Measurements from ENCODE around the gene BAIAP2L2. TPM values are rescaled to one million over a fixed set of nuclear protein-coding genes. Genes with fewer than 3 reads are reported as not detected.
A peak's percentile ranks its signal among the peaks of the same experiment; 100 is the strongest.

BAIAP2L2 gene
- total RNA-seq, 2 experiments from 2014 or later: 0.93 to 1.6 TPM

DNA sequence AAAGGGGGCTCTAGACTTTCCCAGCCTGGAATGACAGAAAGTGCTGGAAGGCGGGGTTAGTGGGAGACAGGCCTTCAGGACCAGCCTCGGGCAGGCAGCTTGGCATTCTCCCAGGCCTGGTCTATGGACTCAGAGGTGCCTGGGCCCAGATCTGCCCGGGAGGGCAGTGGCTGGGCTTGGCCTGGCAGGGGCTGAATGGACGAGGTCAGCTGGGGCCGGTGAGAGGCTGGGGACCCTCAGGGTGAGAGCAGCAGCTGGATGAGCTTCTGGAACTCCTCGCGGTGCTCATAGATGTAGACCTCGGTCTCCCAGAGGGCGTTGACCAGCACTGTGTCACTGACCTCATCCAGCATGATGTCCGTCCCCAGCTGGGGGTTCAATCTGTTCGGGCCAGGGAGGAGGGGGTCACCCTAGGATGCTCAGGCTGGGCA, 1.5 kb upstream of the BAIAP2L2 start:
- Mint-ChIP-seq H3K27me3 (no peaks in the 10 kb centered on the region), H3K4me1 (ENCODE audit: low read depth) (peaks cover 3% of the 10 kb centered on the region), H3K9me3 (no peaks in the 10 kb centered on the region), H3K4me3 (no peak overlapping the region), H3K27ac (no peak overlapping the region), H3K36me3 (peaks cover 2% of the 10 kb centered on the region)
- DNase-seq: no peak
- ChIA-PET CTCF (interaction anchor here (1.0 kb wide), 1 partner anchor 59 kb away, joined by 3 read pairs; no protein-coding TSS in a partner anchor), POLR2A (no interaction called here)
- intact Hi-C loops (cut with micrococcal nuclease): no loop called here

DNA sequence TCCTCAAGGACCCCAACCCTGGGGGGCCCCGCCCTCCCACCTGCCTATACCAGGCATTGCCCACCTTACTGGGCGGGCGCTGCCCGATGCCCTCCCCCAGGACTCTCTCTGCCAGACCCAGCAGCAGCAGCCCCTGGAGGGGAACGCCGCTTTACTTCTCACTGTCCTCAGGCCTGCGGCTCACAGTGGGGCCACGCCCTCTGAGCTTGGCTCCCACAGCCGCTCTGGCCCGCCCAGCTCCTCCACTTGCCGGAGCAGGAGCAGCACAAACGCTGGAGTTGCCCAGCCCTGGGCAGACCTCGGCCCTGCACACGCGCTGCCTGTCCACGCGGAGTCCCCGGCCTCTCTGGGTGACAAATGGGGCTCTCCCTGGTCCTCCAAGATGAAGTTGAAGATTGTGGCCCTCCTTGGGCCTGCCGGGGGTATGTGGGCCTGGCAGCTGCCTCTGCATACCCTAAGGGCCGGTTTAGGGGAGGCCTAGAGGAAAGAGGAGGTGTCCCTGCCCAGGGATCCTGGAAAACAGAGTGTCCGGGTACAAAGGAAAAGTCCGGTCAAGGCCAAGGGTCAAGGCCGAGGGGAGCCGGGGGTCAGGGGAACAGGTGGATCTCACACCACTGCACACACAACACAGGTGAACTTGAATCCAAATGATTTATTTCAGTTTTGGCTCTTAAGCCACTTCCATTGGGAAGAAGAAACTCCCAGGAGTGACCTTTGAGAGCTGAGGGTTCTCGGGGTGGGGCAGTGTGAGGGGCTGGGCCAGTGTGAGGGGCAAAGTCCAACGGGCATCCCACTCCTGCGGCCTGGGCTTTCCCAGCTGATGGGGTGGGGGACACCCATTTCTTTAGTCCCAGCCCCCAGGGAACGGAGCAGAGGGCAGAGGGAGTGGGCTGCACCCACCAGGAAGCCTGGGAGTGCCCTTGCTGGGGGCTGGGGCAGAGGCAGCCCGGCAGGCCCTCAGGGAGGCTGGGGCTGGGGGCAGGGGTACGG, 674 bp upstream of the BAIAP2L2 start:
- Mint-ChIP-seq H3K4me3 (no peak overlapping the region), H3K4me1 (ENCODE audit: low read depth) (peaks cover 3% of the 10 kb centered on the region), H3K36me3 (peaks cover 2% of the 10 kb centered on the region), H3K9me3 (no peaks in the 10 kb centered on the region), H3K27ac (no peak overlapping the region), H3K27me3 (no peaks in the 10 kb centered on the region)
- no peak for DNase-seq
- ChIA-PET POLR2A (no interaction called here), CTCF (interaction anchor here (1.0 kb wide), 1 partner anchor 59 kb away, joined by 3 read pairs; no protein-coding TSS in a partner anchor)
- intact Hi-C loops (cut with micrococcal nuclease): no loop called here

DNA sequence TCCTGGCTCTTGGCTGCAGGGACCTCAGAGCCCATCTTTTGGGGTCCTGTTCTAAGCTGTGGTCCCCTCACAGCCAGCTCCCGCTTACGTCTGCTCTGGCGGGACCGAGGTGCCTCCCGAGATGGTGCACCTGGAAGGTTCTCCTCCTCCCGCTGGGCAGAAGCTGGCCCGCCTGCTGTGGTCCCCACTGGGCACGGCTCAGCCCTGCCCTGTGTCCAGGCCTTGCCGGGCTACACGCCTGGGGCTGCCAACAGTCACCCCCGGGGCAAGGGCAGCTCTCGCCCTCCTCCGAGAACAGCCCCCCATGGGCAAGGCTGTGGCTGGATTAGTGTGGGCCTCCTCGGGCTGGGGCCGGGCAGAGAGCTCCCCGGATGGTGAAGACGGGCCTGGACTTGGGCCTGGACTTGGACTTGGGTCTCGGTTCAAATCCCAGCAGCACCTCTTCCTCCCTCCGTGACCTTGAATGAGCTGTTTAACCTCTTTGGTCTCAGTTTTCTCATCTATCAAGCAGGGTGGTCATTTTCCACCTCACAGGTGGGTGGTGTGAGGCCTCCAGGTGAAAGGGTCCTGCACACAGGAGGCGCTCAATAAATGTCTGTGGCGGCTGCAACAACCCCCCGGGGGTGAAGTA, 998 bp downstream of the BAIAP2L2 start:
- Mint-ChIP-seq H3K4me3 (no peak overlapping the region), H3K9me3 (no peaks in the 10 kb centered on the region), H3K27me3 (no peaks in the 10 kb centered on the region), H3K36me3 (peaks cover 2% of the 10 kb centered on the region), H3K4me1 (ENCODE audit: low read depth) (peaks cover 2% of the 10 kb centered on the region), H3K27ac (no peak overlapping the region)
- intact Hi-C loops (cut with micrococcal nuclease): loop anchor here (10.0 kb wide), 2 partner anchors 55 to 245 kb away; partner anchors contain the start of gene PICK1
- CTCF ChIA-PET: interaction anchor here (0.6 kb wide), 2 partner anchors 10 to 124 kb away, joined by 3 read pairs; no protein-coding TSS in a partner anchor
- POLR2A ChIA-PET: no interaction called here
- peak; percentile 19 for DNase-seq

DNA sequence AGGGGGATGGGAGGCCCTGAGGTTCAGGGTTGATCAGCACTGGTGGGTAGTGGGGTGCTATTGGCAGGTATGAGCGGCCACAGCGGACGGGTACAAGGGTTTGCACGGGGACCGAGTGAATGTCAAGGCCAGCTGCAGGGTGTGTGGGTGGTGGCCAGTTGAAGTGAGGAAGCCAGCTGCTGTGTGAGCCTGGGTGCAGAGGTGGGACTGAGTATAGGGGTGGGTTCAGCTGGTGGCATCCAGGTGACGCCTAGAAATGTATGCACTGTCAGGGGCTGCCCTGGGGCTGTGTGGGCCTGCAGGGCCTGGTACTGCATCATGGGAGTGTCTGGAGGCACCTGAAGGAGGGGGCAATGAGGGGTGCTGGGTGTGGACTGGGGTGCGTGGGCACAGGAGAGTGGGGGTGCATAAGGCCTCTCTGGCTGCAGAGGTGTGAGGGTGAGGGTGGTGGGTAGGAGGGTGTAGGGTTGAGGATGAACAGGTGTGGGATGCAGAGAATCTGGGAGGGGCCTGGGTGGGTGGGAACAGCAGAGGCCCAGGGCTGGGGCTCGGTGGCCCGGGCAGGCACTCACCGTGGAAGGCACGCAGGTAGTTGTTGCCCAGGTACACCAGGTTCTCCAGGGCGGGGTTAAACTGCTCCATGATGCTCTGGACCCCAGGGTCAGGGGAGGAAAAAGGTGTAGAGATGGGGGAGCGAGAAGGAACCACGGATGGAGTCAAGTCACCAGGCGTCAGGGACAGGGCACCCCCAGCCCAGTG, 1.7 kb downstream of the BAIAP2L2 start:
- CTCF ChIA-PET: no interaction called here
- POLR2A ChIA-PET: no interaction called here
- no peak for DNase-seq

DNA sequence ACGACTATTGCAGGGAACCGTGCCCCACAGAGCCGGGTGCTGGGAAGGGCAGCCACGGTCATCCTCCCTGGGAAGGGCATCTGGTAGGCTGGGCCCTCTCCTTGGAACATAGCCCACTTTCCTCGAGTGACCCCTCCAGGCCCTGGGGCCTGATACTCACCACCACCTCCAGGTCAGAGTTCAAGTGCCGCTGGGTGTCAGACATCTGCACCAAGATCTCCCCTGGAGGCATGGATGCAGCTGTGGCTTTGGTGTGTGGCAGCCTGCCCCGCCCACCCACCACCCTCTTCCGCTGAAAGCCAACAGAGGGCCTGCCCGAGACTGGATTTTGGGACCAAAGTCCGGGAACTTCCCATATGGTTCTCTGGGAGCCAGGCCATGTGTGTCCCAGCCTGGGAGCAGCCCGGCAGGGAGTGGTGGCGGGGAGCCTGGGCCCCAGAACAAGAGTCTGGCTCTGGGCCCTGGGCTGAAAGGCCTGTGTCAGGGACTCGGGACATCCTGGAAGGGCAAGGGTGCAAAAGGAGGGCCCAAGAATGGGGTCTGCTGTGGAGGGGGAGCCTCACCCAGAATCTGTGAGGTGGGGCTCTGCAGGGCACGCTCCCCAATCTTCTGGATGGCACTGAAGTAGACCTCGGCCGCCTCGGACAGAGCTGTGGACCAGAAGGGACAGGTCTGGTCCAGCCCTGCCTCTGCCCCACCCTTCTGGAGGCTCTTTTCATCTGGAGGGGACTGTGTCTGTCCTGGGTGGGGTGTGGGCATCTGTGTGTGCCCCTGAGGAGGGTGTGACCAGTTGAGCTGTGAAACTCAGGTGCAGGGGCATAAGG, 2.6 kb downstream of the BAIAP2L2 start:
- Mint-ChIP-seq H3K9me3 (no peaks in the 10 kb centered on the region), H3K36me3 (no peaks in the 10 kb centered on the region), H3K27ac (no peak overlapping the region), H3K27me3 (no peaks in the 10 kb centered on the region), H3K4me1 (ENCODE audit: low read depth) (no peaks in the 10 kb centered on the region), H3K4me3 (no peak overlapping the region)
- CTCF ChIA-PET: no interaction called here
- intact Hi-C loops (cut with micrococcal nuclease): loop anchor here (10.0 kb wide), 2 partner anchors 53 to 247 kb away; partner anchors contain the start of gene PICK1
- POLR2A ChIA-PET: no interaction called here
- DNase-seq: no peak

More for the DNA sequence above, 1.7 kb downstream of the BAIAP2L2 start:
- Mint-ChIP-seq H3K4me3 (no peak overlapping the region), H3K36me3 (no peaks in the 10 kb centered on the region), H3K27me3 (no peaks in the 10 kb centered on the region), H3K9me3 (no peaks in the 10 kb centered on the region), H3K27ac (no peak overlapping the region), H3K4me1 (ENCODE audit: low read depth) (no peaks in the 10 kb centered on the region)
- intact Hi-C loops (cut with micrococcal nuclease): loop anchor here (10.0 kb wide), 2 partner anchors 54 to 246 kb away; partner anchors contain the start of gene PICK1

DNA sequence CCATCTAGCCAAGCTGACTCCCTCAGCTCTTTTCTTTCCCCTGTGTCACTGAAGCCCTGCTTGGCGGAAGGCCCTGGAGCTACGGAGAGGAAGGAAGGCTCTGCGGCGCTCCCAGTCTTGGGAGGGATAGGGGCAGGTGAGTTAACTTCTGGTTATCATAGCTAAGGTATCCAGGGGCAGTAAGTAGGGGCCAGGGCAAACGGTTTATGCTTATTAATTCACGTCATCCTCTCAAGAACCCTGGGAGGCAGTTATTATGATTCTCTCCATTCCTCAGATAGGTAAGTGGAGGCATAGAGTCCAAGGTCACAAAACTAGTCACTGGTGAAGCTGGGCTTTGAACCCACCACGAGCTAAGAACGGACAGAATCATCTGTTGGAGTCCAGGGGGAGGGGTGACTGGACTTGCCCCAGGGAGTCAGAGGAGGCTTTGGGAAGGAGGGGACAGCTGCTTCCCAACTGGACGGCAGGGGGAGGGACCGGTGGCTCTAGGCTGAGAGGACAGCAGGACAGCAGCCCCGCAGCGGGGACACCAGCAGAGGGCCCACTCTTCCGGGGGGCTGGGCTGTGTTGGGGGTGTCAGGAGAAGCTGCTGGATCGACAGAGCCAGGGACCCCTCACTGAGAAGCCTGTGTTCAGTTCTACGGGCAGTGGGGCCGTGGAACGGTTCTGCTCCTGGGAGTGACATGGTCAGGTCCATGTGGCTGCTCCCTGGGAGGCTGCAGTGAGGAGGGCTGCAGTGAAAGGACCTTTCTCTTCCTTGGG, 3.5 kb downstream of the BAIAP2L2 start:
- ChIA-PET POLR2A (no interaction called here), CTCF (interaction anchor here (1.6 kb wide), 1 partner anchor 55 kb away, joined by 4 read pairs; no protein-coding TSS in a partner anchor)
- no peaks in the 10 kb centered on the region for H3K36me3 Mint-ChIP-seq
- H3K27ac Mint-ChIP-seq: no peak overlapping the region
- H3K4me3 Mint-ChIP-seq: no peak overlapping the region
- H3K4me1 Mint-ChIP-seq (ENCODE audit: low read depth): no peaks in the 10 kb centered on the region
- intact Hi-C loops (cut with micrococcal nuclease): loop anchor here (10.0 kb wide), 2 partner anchors 52 to 248 kb away; partner anchors contain the start of gene PICK1
- H3K27me3 Mint-ChIP-seq: no peaks in the 10 kb centered on the region
- no peaks in the 10 kb centered on the region for H3K9me3 Mint-ChIP-seq
- no peak for DNase-seq

DNA sequence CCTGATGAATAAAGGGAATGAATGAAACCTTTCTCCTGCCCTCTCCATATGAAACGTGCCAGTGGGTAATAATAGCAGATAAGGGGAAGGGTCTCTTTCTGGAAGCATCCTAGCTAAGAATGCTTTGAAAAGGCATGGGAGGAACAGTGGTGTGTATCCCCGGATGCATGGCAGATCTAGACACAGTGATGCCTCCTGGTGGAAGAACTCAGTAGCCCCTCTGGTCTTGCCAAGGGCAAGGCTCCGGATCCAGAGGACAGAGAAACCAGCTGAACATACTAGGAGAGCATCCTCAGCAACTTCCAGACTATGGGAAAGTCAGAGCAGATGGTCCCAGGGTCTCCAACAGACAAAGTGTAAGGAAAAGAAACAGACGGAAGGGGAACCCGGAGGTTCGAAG, 6.4 kb downstream of the BAIAP2L2 start:
- Mint-ChIP-seq H3K36me3 (no peaks in the 10 kb centered on the region), H3K4me1 (ENCODE audit: low read depth) (no peaks in the 10 kb centered on the region), H3K27me3 (no peaks in the 10 kb centered on the region), H3K27ac (no peak overlapping the region), H3K9me3 (no peaks in the 10 kb centered on the region), H3K4me3 (no peak overlapping the region)
- DNase-seq: no peak
- intact Hi-C loops (cut with micrococcal nuclease): loop anchor here (10.0 kb wide), 2 partner anchors 49 to 251 kb away; partner anchors contain the start of gene PICK1
- POLR2A ChIA-PET: no interaction called here
- CTCF ChIA-PET: interaction anchor here (1.0 to 1.6 kb wide), 4 partner anchors 9 to 52 kb away, joined by 3 to 7 read pairs (median 5); no protein-coding TSS in a partner anchor

DNA sequence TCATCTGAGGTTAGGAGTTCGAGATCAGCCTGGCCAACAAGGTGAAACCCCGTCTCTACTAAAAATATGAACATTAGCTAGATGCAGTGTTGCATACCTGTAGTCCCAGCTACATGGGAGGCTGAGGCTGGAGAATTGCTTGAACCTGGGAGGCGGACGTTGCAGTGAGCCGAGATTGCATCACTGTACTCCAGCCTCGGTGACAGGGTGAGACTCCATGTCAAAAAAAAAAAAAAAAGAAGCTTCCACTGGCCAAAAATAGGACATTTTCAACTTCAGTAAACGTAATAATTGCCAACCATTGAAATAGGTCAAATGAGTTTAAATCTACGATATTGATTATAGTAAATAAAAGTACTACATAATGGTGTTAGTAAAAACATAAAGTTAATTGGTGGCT, 6.8 kb downstream of the BAIAP2L2 start:
- intact Hi-C loops (cut with micrococcal nuclease): loop anchor here (10.0 kb wide), 2 partner anchors 49 to 251 kb away; partner anchors contain the start of gene PICK1

DNA sequence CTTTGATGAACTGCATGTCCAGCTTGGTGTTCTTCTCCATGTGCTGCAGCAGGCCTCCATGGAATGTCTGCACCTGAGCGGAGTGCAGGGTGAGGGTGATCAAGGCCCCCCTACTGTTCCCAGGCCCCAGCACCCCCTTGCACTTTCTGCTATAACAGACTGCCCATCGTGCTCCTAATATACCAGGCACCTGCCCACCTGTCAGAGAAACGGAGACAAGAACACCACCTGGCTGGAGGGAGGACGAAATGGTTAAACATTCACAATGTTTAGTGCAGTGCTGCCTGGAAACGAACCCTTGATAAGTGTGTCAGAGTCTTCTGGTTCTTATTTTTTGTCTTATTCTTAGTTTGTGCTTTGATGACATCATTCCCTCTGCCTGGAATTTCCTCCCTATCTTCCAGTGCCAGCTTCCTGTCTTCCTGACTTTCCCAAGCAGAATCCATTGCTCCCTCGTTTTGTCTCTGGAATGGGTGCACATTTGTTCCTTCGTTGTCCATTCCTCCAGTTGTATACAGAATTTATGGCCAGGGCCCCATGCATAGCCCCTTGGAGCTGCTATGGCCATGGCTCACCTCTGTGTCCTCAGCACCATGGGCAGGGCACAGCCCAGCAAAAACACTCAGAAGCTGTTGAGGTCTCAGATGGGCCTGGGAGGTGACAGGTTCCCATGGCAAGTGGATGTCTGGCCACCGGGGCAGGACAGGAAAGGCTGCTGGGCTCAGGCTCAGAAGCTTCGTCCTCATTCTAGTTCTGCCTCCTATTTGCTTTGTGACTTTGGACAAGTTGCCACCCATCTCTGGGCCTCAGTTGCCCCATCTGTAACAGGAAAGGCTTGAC, 11.9 kb downstream of the BAIAP2L2 start:
- Mint-ChIP-seq H3K4me3 (no peak overlapping the region), H3K27ac (no peak overlapping the region), H3K36me3 (peaks cover 3% of the 10 kb centered on the region), H3K27me3 (no peaks in the 10 kb centered on the region), H3K9me3 (no peaks in the 10 kb centered on the region), H3K4me1 (ENCODE audit: low read depth) (no peaks in the 10 kb centered on the region)
- intact Hi-C loops (cut with micrococcal nuclease): no loop called here
- CTCF ChIA-PET: interaction anchor here (1.0 to 2.4 kb wide), 4 partner anchors 16 to 164 kb away, joined by 3 to 9 read pairs (median 5); no protein-coding TSS in a partner anchor
- DNase-seq: no peak
- POLR2A ChIA-PET: no interaction called here

More for the DNA sequence above, 6.8 kb downstream of the BAIAP2L2 start:
- Mint-ChIP-seq H3K4me3 (no peak overlapping the region), H3K27me3 (no peaks in the 10 kb centered on the region), H3K27ac (no peak overlapping the region), H3K4me1 (ENCODE audit: low read depth) (no peaks in the 10 kb centered on the region), H3K9me3 (no peaks in the 10 kb centered on the region), H3K36me3 (no peaks in the 10 kb centered on the region)
- ChIA-PET CTCF (interaction anchor here (1.0 to 1.6 kb wide), 4 partner anchors 10 to 52 kb away, joined by 3 to 7 read pairs (median 5); no protein-coding TSS in a partner anchor), POLR2A (no interaction called here)
- no peak for DNase-seq
